Measurements from ENCODE around the gene GPR89A.

Gene GPR89A

GRCh38 chr1:145719230-145720079 is 111.7 kb downstream of the GPR89A start, which contains the start of gene CD160:
TSS of gene CD160 (plus strand) at chr1:145719499. CDS start at chr1:145728328, 8,829 bp downstream.
- DNase-seq: peak in 1 of 5 experiments; percentile 72
